K562 (cell line): ENCODE measurements around the gene ZNF239. TPM values are rescaled to one million over a fixed set of nuclear protein-coding genes. Genes with fewer than 3 reads are reported as not detected.

ENCODE experiments used
- ATAC-seq: fragments of 200-7000 bp; cut with Tn5 transposase; 3 replicates; pipeline ENCODE4 v1.9.1; 2020; ENCODE audit warnings: moderate library complexity
- BruUV-seq: library from RNA; stranded (reverse); fragments of 400-500 nt; replicated peaks from 2 replicates; lab custom pipeline; 2021; lab: Mats Ljungman, UMichigan
- CTCF ChIA-PET: fragments of 300-600 bp; formaldehyde crosslinking; extraction: SDS; loops from one replicate; lab custom pipeline; 2021; ENCODE audit warnings: low intra/inter-chr PET ratio; lab: Yijun Ruan, JAX
- POLR2A ChIA-PET: fragments of 300-600, 350-650 bp; sonication (Branson Sonifier 250); formaldehyde crosslinking; extraction: SDS; loops from one replicate; lab custom pipeline; 2021; ENCODE audit warnings: antibody characterized with exemption, inconsistent platforms; lab: Yijun Ruan, JAX
- DNase-seq, 4 experiments: peaks; one replicate each; pipeline versions ENCODE4 v3.0.0 to v3.0.0-alpha.2; 2011 to 2018; ENCODE audit warnings: low spot score in 3 of 4, mixed read lengths in 3 of 4; ENCODE audit errors: extremely low read depth in 1 of 4
- FAIRE-seq: peaks from 2 replicates; lab custom pipeline; 2011; peaks lifted over from hg19 to GRCh38; lab: Jason Lieb, UNC
- H2AFZ ChIP-seq: 2 replicates; pipeline ENCODE4 v1.6.0; 2011; ENCODE audit warnings: low read depth, low read length, control low read depth, inconsistent platforms
- H3K27ac ChIP-seq: fragments of 200-600 bp; 3 replicates; pipeline ENCODE4 v1.8.0; 2011; ENCODE audit warnings: low read depth, mild to moderate bottlenecking, control low read depth, inconsistent platforms, low read length, moderate library complexity, mixed read lengths; ENCODE audit errors: extremely low read depth
- H3K27me3 ChIP-seq, 2 experiments: fragments of 300-600 bp in 1 of 2; 2 replicates in 1 of 2; 3 replicates in 1 of 2; pipeline versions ENCODE4 v1.6.0 to v1.8.0; 2011; ENCODE audit warnings: inconsistent platforms in 2 of 2, low read length in 2 of 2, mild to moderate bottlenecking in 1 of 2, mixed read lengths in 1 of 2, moderate library complexity in 1 of 2; ENCODE audit not compliant: control insufficient read depth in 2 of 2, insufficient read depth in 2 of 2
- H3K36me3 ChIP-seq: fragments of 300-600 bp; 3 replicates; pipeline ENCODE4 v1.8.0; 2011; ENCODE audit warnings: mild to moderate bottlenecking, low read length, inconsistent platforms; ENCODE audit not compliant: control insufficient read depth, insufficient read depth
- H3K4me1 ChIP-seq, 2 experiments: fragments of 200-600 bp in 1 of 2; replicated peaks in 1 of 2; 2 replicates in 1 of 2; 3 replicates in 1 of 2; pipeline versions ENCODE4 v1.5.1 to v1.8.0; 2011; ENCODE audit warnings: inconsistent platforms in 2 of 2, low read length in 2 of 2, mild to moderate bottlenecking in 1 of 2, mixed read lengths in 1 of 2, moderate library complexity in 1 of 2; ENCODE audit not compliant: control insufficient read depth in 2 of 2, insufficient read depth in 2 of 2
- H3K4me2 ChIP-seq: 2 replicates; pipeline ENCODE4 v1.6.1; 2011; ENCODE audit warnings: low read length, control low read depth, inconsistent platforms, mixed read lengths; ENCODE audit not compliant: insufficient read depth
- H3K4me3 ChIP-seq: fragments of 200-600 bp; sonication (generic), shearing (Covaris generic); 2 replicates; pipeline ENCODE4 v1.5.1; 2016; ENCODE audit warnings: control low read depth, inconsistent platforms
- H3K79me2 ChIP-seq: fragments of 200-600 bp; 3 replicates; pipeline ENCODE4 v1.8.0; 2011; ENCODE audit warnings: low read length, inconsistent platforms; ENCODE audit not compliant: control insufficient read depth, insufficient read depth
- H3K9ac ChIP-seq, 2 experiments: 2 replicates each; pipeline versions ENCODE4 v1.6.0 to v1.6.1; 2011; ENCODE audit warnings: low read depth in 2 of 2, low read length in 2 of 2, control low read depth in 1 of 2, inconsistent platforms in 1 of 2, mild to moderate bottlenecking in 1 of 2, mixed read lengths in 1 of 2; ENCODE audit not compliant: insufficient read depth in 1 of 2
- H3K9me1 ChIP-seq: one replicate; pipeline ENCODE4 v1.6.0; 2011; ENCODE audit warnings: inconsistent platforms, mild to moderate bottlenecking, low read length, moderate library complexity; ENCODE audit not compliant: control insufficient read depth, insufficient read depth
- H3K9me3 ChIP-seq: replicated peaks from 2 replicates; pipeline ENCODE4 v1.5.1; 2011; ENCODE audit warnings: low read depth, low read length, inconsistent platforms; ENCODE audit not compliant: control insufficient read depth, insufficient read depth
- H4K20me1 ChIP-seq: replicated peaks from 2 replicates; pipeline ENCODE4 v1.6.1; 2011; ENCODE audit warnings: low read length, inconsistent platforms, mixed read lengths; ENCODE audit not compliant: control insufficient read depth, insufficient read depth
- BRD4 ChIP-seq: fragments of 200-600 bp; sonication (generic); IDR thresholded peaks from 2 replicates; pipeline ENCODE4 v1.6.1; 2017; ENCODE audit warnings: inconsistent platforms
- CREBBP ChIP-seq: IDR thresholded peaks from one replicate; pipeline ENCODE4 v1.6.1; 2012; ENCODE audit warnings: low read depth, mild to moderate bottlenecking, control low read depth, inconsistent platforms, low read length
- ETV1 ChIP-seq: fragments of 450-650 bp; conservative IDR thresholded peaks from 2 replicates; pipeline ENCODE4 v1.6.1; 2016; ENCODE audit warnings: missing genetic modification characterization, control low read depth, low read depth, missing compliant biosample characterization
- FOXJ2 ChIP-seq: fragments of 200-800 bp; sonication (Bioruptor generic); IDR thresholded peaks from 2 replicates; pipeline ENCODE4 v1.6.1; 2016; ENCODE audit warnings: missing genetic modification characterization, missing compliant biosample characterization
- GABPA ChIP-seq: fragments of 200-800 bp; sonication (Bioruptor generic); conservative IDR thresholded peaks from 2 replicates; pipeline ENCODE4 v1.6.1; 2016; ENCODE audit warnings: low read depth, missing genetic modification characterization, missing compliant biosample characterization
- HMBOX1 ChIP-seq: sonication (generic); IDR thresholded peaks from 2 replicates; pipeline ENCODE4 v1.6.1; 2016
- RCOR1 ChIP-seq, 2 experiments: IDR thresholded peaks; 2 replicates each; pipeline ENCODE4 v1.6.1; 2012; ENCODE audit warnings: low read depth in 2 of 2, low read length in 2 of 2, borderline replicate concordance in 1 of 2, improper control_type of control experiment in 1 of 2
- SMAD4 ChIP-seq: fragments of 250-450 bp; sonication (Bioruptor Pico); conservative IDR thresholded peaks from 2 replicates; pipeline ENCODE4 v1.8.0; 2021; ENCODE audit warnings: inconsistent platforms, mild to moderate bottlenecking, moderate library complexity
- SNIP1 ChIP-seq: fragments of 450-650 bp; IDR thresholded peaks from 2 replicates; pipeline ENCODE4 v1.7.1; 2017; ENCODE audit warnings: low read depth, mild to moderate bottlenecking
- TFE3 ChIP-seq: fragments of 450-650 bp; formaldehyde crosslinking; IDR thresholded peaks from 2 replicates; pipeline ENCODE4 v1.4.0; 2020; ENCODE audit warnings: mild to moderate bottlenecking, mixed read lengths
- ZBTB1 ChIP-seq: sonication (generic); formaldehyde crosslinking; IDR thresholded peaks from 2 replicates; pipeline ENCODE4 v1.8.1; 2023; ENCODE audit warnings: missing genetic modification reagents, low read depth, mild to moderate bottlenecking, borderline replicate concordance
- ZNF57 ChIP-seq: fragments of 450-650 bp; formaldehyde crosslinking; IDR thresholded peaks from 2 replicates; pipeline ENCODE4 v1.4.0; 2020; ENCODE audit warnings: mild to moderate bottlenecking, moderate library complexity
- WGBS: fragments of 100-300 bp; shearing (Covaris generic); methylation state at CpG from one replicate; pipeline ENCODE4 v1.1.6; 2016; ENCODE audit warnings: low coverage, mixed read lengths; ENCODE audit not compliant: insufficient coverage; ENCODE audit errors: missing lambda C conversion rate; 5-methylcytosine and 5-hydroxymethylcytosine counted together
- in situ Hi-C: fragments of 300-500 bp; cut with MboI; formaldehyde crosslinking; loops from 4 replicates; pipeline ENCODE4 v1.15.0; 2018; ENCODE audit warnings: inconsistent platforms, mixed read lengths
- intact Hi-C: fragments of 100-400 bp; cut with micrococcal nuclease; formaldehyde crosslinking; loops from 2 replicates; pipeline ENCODE4 v1.14.2; 2022
- polyA plus RNA-seq, 8 experiments: library from polyadenylated mRNA; depleted of rRNA in 4 of 8; stranded (reverse) in 5 of 8; unstranded in 3 of 8; fragments of >200 nt; fragmentation: Nextera tagmentation in 2 of 8; fragmentation: Illumina TruSeq in 1 of 8; extraction: Ambion mirVana in 2 of 8; extraction: Trizol in 1 of 8; gene quantifications; 2 replicates each; pipeline versions ENCODE4 v1.2.1 to v1.2.3, GENCODE V29; 2011 to 2014; ENCODE audit warnings: inconsistent platforms in 1 of 8, missing spikeins in 1 of 8
- total RNA-seq, 7 experiments: library from RNA; depleted of rRNA in 6 of 7; stranded (reverse); fragments of >200 nt in 6 of 7; fragmentation: Illumina TruSeq in 2 of 7; extraction: Trizol in 2 of 7; gene quantifications; 2 replicates each; pipeline versions ENCODE4 v1.2.1 to v1.2.3, GENCODE V29; 2011 to 2021; ENCODE audit warnings: low replicate concordance in 1 of 7

The ZNF239 gene
- total and polyA plus RNA-seq, 9 of the 15 experiments (the other 6 are each of a cell fraction or from before 2014, with no cell fraction given) = 13.7 to 26.7 (median 23.4) TPM

GRCh38 chr10:43585981-43586729, 11.7 kb upstream of the ZNF239 start:
- Histone ChIP-seq H3K9ac (no peak overlapping the region), H3K36me3 (no peaks in the 10 kb centered on the region), H3K27ac (no peak overlapping the region), H3K79me2 (no peaks in the 10 kb centered on the region), H3K4me2 (no peak overlapping the region; the same call in 1 of the 2 replicates), H3K4me1 (no peaks in the 10 kb centered on the region), H3K9me3 (peaks cover 4% of the 10 kb centered on the region), H2AFZ (peak overlapping the region; percentile 72; the same call in 1 of the 2 replicates), H3K27me3 (peaks cover 0 to 10% of the 10 kb centered on the region in 2 experiments; a peak in 2 of 5 replicates), H3K4me3 (no peak overlapping the region), H4K20me1 (no peaks in the 10 kb centered on the region), H3K9me1 (no peaks in the 10 kb centered on the region)
- WGBS = 1% methylated on average over 9 of the region's 9 CpGs
- no peak; the same call in 2 of the 3 replicates for ATAC-seq
- POLR2A ChIA-PET = interaction anchor here (0.7 to 1.2 kb wide), 2 partner anchors 9 to 13 kb away, joined by 3 to 4 read pairs; no protein-coding TSS in a partner anchor
- intact Hi-C loops = no loop called here
- CTCF ChIA-PET = no interaction called here
- no peak for FAIRE-seq
- TF ChIP-seq SNIP1 = no peak
- TF ChIP-seq FOXJ2 (tag) = no peak
- TF ChIP-seq RCOR1 (IDR thresholded peaks at IDR 0.05; ENCODE audit: borderline replicate concordance in 1 of 2, low read depth in 2 of 2, low read length in 2 of 2) = no peak
- DNase-seq = no peak
- BruUV-seq = no TSS peak
- in situ Hi-C loops = no loop called here

- WGBS = 12% methylated on average over 5 of the region's 5 CpGs
- ATAC-seq = no peak; the same call in 2 of the 3 replicates
- FAIRE-seq = peak; percentile 49
- intact Hi-C loops (no loop called here), in situ Hi-C loops (no loop called here)
- no TSS peak for BruUV-seq
- no peak for DNase-seq
- Histone ChIP-seq H3K4me1 (no peaks in the 10 kb centered on the region), H3K79me2 (no peaks in the 10 kb centered on the region), H3K4me3 (no peak overlapping the region), H3K27ac (no peak overlapping the region), H4K20me1 (no peaks in the 10 kb centered on the region), H3K36me3 (no peaks in the 10 kb centered on the region), H2AFZ (peak overlapping the region; percentile 74; the same call in 1 of the 2 replicates), H3K27me3 (peaks cover 0 to 10% of the 10 kb centered on the region in 2 experiments; a peak in 2 of 5 replicates), H3K9me1 (no peaks in the 10 kb centered on the region), H3K4me2 (no peak overlapping the region), H3K9ac (no peak overlapping the region), H3K9me3 (peaks cover 3% of the 10 kb centered on the region; the same call in 1 of the 2 replicates)
- CTCF ChIA-PET = no interaction called here
- POLR2A ChIA-PET = interaction anchor here (1.2 kb wide), 1 partner anchor 12 kb away, joined by 4 read pairs; no protein-coding TSS in a partner anchor
- TF ChIP-seq SMAD4 (CRISPR knock-in tag) (0 out of 2 replicates have a peak, but pooled peaks have one; percentile 50), GABPA (tag) (no peak), ZBTB1 (CRISPR knock-in tag) (no peak), ETV1 (tag) (peak; percentile 53; the same call in 1 of the 2 replicates), BRD4 (no peak), ZNF57 (CRISPR knock-in tag) (no peak), HMBOX1 (peak; percentile 79), CREBBP (no peak), TFE3 (CRISPR knock-in tag) (no peak)
These were observed 10.6 kb upstream of the ZNF239 start for GRCh38 chr10:43585046-43585445.
